ENCODE data around the gene HDAC9.

HDAC9 gene

GRCh38 chr7:18468795-18469194 lies 26.8 kb upstream of the HDAC9 start:
- POLR2A ChIA-PET = no interaction called here

DNA sequence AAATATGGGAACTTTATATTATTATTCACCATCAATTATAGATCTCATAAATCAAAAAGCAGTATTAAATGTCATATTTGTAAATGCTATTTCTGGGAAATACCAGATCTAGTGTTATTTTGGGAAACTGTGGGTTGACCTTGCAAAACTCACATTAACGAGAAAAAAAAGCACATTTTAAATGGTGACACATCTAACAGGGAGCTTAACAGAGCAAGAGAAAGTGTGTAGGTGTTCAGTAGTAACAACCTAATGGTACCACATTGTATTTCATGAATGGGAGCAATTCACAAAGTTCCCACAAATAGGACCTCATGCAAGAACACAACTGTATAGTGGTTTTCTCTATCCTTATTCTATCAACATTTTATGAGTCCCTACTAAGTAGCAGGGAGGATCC lies 26.2 kb upstream of the HDAC9 start:
- TF ChIP-seq HOXA7 (CRISPR knock-in tag; IDR thresholded peaks at IDR 0.05; ENCODE audit: borderline replicate concordance) (no peak), ZNF473 (tag by site-specific recombination; IDR thresholded peaks at IDR 0.05) (no peak), ZNF610 (tag by site-specific recombination; IDR thresholded peaks at IDR 0.05; ENCODE audit: borderline replicate concordance) (no peak), GLIS2 (tag by site-specific recombination; IDR thresholded peaks at IDR 0.05) (no peak), ZNF792 (tag by site-specific recombination; IDR thresholded peaks at IDR 0.05) (no peak), ZNF169 (tag by site-specific recombination; IDR thresholded peaks at IDR 0.05) (no peak), KLF16 (tag by site-specific recombination; IDR thresholded peaks at IDR 0.05) (no peak), ZFP37 (tag by site-specific recombination; IDR thresholded peaks at IDR 0.05) (no peak), GFI1B (tag by site-specific recombination; IDR thresholded peaks at IDR 0.05) (no peak), ZNF292 (tag by site-specific recombination; IDR thresholded peaks at IDR 0.05; ENCODE audit: borderline replicate concordance, low read depth) (no peak), WT1 (tag by site-specific recombination; IDR thresholded peaks at IDR 0.05) (no peak), ZNF19 (tag by site-specific recombination; IDR thresholded peaks at IDR 0.05; ENCODE audit: low read depth) (no peak)
- TF ChIP-seq, protein P1, sequence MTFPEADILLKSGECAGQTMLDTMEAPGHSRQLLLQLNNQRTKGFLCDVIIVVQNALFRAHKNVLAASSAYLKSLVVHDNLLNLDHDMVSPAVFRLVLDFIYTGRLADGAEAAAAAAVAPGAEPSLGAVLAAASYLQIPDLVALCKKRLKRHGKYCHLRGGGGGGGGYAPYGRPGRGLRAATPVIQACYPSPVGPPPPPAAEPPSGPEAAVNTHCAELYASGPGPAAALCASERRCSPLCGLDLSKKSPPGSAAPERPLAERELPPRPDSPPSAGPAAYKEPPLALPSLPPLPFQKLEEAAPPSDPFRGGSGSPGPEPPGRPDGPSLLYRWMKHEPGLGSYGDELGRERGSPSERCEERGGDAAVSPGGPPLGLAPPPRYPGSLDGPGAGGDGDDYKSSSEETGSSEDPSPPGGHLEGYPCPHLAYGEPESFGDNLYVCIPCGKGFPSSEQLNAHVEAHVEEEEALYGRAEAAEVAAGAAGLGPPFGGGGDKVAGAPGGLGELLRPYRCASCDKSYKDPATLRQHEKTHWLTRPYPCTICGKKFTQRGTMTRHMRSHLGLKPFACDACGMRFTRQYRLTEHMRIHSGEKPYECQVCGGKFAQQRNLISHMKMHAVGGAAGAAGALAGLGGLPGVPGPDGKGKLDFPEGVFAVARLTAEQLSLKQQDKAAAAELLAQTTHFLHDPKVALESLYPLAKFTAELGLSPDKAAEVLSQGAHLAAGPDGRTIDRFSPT (tag by site-specific recombination; IDR thresholded peaks at IDR 0.05) = no peak
- no peaks in the 10 kb centered on the region for H3K9me3 ChIP-seq (ENCODE audit: control insufficient read depth, insufficient read depth, low read depth, low read length)
- POLR2A ChIA-PET = no interaction called here
- no peak overlapping the region for H3K4me3 ChIP-seq (ENCODE audit: low read depth, low read length)
- CTCF ChIA-PET = interaction anchor here (0.6 kb wide), 1 partner anchor 114 kb away, joined by 3 read pairs; no protein-coding TSS in a partner anchor
- no peak overlapping the region for H3K27ac ChIP-seq (ENCODE audit: extremely low read depth, low read depth, low read length)
- H3K4me1 ChIP-seq (ENCODE audit: control insufficient read depth, insufficient read depth, low read length) = no peaks in the 10 kb centered on the region
- H3K36me3 ChIP-seq (ENCODE audit: control insufficient read depth in 2 of 2, insufficient read depth in 1 of 2, low read length in 2 of 2) = no peaks in the 10 kb centered on the region

More at GRCh38 chr7:18468795-18469194, 26.8 kb upstream of the HDAC9 start:
- no peaks in the 10 kb centered on the region for H3K4me1 ChIP-seq (ENCODE audit: control insufficient read depth, insufficient read depth, low read length)
- no peak overlapping the region for H3K27ac ChIP-seq (ENCODE audit: extremely low read depth, low read depth, low read length)
- CTCF ChIA-PET = no interaction called here
- no peaks in the 10 kb centered on the region for H3K9me3 ChIP-seq (ENCODE audit: control insufficient read depth, insufficient read depth, low read depth, low read length)
- TF ChIP-seq, protein P2, sequence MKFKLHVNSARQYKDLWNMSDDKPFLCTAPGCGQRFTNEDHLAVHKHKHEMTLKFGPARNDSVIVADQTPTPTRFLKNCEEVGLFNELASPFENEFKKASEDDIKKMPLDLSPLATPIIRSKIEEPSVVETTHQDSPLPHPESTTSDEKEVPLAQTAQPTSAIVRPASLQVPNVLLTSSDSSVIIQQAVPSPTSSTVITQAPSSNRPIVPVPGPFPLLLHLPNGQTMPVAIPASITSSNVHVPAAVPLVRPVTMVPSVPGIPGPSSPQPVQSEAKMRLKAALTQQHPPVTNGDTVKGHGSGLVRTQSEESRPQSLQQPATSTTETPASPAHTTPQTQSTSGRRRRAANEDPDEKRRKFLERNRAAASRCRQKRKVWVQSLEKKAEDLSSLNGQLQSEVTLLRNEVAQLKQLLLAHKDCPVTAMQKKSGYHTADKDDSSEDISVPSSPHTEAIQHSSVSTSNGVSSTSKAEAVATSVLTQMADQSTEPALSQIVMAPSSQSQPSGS (tag by site-specific recombination; IDR thresholded peaks at IDR 0.05; ENCODE audit: low read depth) = peak; percentile 56
- no peak for TF ChIP-seq ZNF416 (tag by site-specific recombination; IDR thresholded peaks at IDR 0.05)
- no peak for TF ChIP-seq ZNF133 (tag by site-specific recombination; IDR thresholded peaks at IDR 0.05)
- TF ChIP-seq, protein P3, sequence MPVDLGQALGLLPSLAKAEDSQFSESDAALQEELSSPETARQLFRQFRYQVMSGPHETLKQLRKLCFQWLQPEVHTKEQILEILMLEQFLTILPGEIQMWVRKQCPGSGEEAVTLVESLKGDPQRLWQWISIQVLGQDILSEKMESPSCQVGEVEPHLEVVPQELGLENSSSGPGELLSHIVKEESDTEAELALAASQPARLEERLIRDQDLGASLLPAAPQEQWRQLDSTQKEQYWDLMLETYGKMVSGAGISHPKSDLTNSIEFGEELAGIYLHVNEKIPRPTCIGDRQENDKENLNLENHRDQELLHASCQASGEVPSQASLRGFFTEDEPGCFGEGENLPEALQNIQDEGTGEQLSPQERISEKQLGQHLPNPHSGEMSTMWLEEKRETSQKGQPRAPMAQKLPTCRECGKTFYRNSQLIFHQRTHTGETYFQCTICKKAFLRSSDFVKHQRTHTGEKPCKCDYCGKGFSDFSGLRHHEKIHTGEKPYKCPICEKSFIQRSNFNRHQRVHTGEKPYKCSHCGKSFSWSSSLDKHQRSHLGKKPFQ (tag by site-specific recombination; IDR thresholded peaks at IDR 0.05) = no peak
- no peak for TF ChIP-seq ZNF48 (tag by site-specific recombination; IDR thresholded peaks at IDR 0.05)
- no peaks in the 10 kb centered on the region for H3K36me3 ChIP-seq (ENCODE audit: control insufficient read depth in 2 of 2, insufficient read depth in 1 of 2, low read length in 2 of 2)
- no peak overlapping the region for H3K4me3 ChIP-seq (ENCODE audit: low read depth, low read length)
